GM21786 (cell line): Measurements from ENCODE around the gene CD27.
"Not testable (repeated sequence)": the region's sequence is repeated elsewhere in the genome, so short reads cannot be mapped to it uniquely, and the experiment has no call there.

Source experiments
- ATAC-seq: cut with Tn5 transposase; IDR thresholded peaks from one replicate; pipeline ENCODE4 v1.9.1; 2021; ENCODE audit not compliant: unreplicated experiment

Gene CD27

GRCh38 chr12:6461401-6462233 lies 16.9 kb downstream of the CD27 start:
- ATAC-seq = peak; percentile 78

- no peak for ATAC-seq
Measured at GRCh38 chr12:6462234-6462995, 17.7 kb downstream of the CD27 start.

GRCh38 chr12:6463216-6463615 lies 18.5 kb downstream of the CD27 start:
- no peak for ATAC-seq

GRCh38 chr12:6463858-6464257 lies 19.1 kb downstream of the CD27 start:
- no peak for ATAC-seq

- ATAC-seq = no peak
Measured at GRCh38 chr12:6464531-6464930, 19.8 kb downstream of the CD27 start.

- no peak for ATAC-seq
Measured at GRCh38 chr12:6465467-6466183, 20.9 kb downstream of the CD27 start.

GRCh38 chr12:6466184-6466573 lies 21.4 kb downstream of the CD27 start:
- no peak for ATAC-seq

- not testable (repeated sequence) for ATAC-seq
Measured at GRCh38 chr12:6466751-6467150, 22.0 kb downstream of the CD27 start.

GRCh38 chr12:6467571-6468282 lies 23.0 kb downstream of the CD27 start:
- ATAC-seq = not testable (repeated sequence)

- no peak for ATAC-seq
Measured at GRCh38 chr12:6468283-6468575, 23.5 kb downstream of the CD27 start.

GRCh38 chr12:6469092-6469491 lies 24.3 kb downstream of the CD27 start:
- no peak for ATAC-seq

- no peak for ATAC-seq
Measured at GRCh38 chr12:6469609-6470374, 25.0 kb downstream of the CD27 start.

GRCh38 chr12:6470375-6471163 lies 25.8 kb downstream of the CD27 start, which contains the start of gene VAMP1:
VAMP1 (minus strand) TSS chr12:6470677; CDS start chr12:6470531, 146 bp downstream.
- peak; percentile 84 for ATAC-seq

- no peak for ATAC-seq
Measured at GRCh38 chr12:6471989-6472360, 27.2 kb downstream of the CD27 start.

- no peak for ATAC-seq
Measured at GRCh38 chr12:6472491-6472890, 27.7 kb downstream of the CD27 start.

- not testable (repeated sequence) for ATAC-seq
Measured at GRCh38 chr12:6475233-6475975, 30.6 kb downstream of the CD27 start.

- ATAC-seq = no peak
Measured at GRCh38 chr12:6476489-6476888, 31.7 kb downstream of the CD27 start.

- ATAC-seq = not testable (repeated sequence)
Measured at GRCh38 chr12:6477601-6478377, 33.0 kb downstream of the CD27 start.
